GM13977 (cell line): ENCODE measurements around the gene TRIM2.

Experiments
- DNase-seq: peaks from one replicate; pipeline ENCODE4 v3.0.0; 2012; ENCODE audit warnings: low spot score
- in situ Hi-C: fragments of 300-500 bp; cut with MboI; formaldehyde crosslinking; loops from one replicate; pipeline ENCODE4 v1.12.0; 2022; ENCODE audit warnings: low sequenced_read_pairs, low pct_unique_long_range_greater_than_20kb, mixed read lengths, inconsistent platforms; ENCODE audit not compliant: unreplicated experiment
- TF ChIP-seq, protein P1 (sequence below): IDR thresholded peaks from 2 replicates; pipeline ENCODE4 v1.5.1; 2012; ENCODE audit warnings: mild to moderate bottlenecking, control low read depth; ENCODE audit not compliant: insufficient read depth; ENCODE audit errors: extremely low read depth, missing control alignments

The TRIM2 gene

DNA sequence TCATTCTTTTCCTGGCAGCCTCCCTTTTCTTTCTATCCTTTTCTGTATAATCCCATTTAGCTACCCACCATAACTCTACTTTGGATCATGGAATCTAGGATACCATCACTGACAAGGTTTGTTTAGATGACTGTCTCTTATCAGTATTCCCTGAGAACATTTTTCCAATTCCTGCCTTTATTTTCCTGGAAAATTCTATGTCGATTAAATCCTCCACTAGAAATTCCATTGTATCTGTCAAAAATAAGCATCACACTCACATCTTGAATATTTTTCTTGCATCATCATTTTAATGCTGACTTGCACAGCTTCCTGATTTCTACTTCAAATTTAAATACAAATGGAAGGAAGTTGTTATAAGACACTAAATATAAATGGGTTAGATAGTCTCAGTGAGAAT, 20.2 kb downstream of the TRIM2 start:
- DNase-seq, result no peak
- TF ChIP-seq, protein P1, sequence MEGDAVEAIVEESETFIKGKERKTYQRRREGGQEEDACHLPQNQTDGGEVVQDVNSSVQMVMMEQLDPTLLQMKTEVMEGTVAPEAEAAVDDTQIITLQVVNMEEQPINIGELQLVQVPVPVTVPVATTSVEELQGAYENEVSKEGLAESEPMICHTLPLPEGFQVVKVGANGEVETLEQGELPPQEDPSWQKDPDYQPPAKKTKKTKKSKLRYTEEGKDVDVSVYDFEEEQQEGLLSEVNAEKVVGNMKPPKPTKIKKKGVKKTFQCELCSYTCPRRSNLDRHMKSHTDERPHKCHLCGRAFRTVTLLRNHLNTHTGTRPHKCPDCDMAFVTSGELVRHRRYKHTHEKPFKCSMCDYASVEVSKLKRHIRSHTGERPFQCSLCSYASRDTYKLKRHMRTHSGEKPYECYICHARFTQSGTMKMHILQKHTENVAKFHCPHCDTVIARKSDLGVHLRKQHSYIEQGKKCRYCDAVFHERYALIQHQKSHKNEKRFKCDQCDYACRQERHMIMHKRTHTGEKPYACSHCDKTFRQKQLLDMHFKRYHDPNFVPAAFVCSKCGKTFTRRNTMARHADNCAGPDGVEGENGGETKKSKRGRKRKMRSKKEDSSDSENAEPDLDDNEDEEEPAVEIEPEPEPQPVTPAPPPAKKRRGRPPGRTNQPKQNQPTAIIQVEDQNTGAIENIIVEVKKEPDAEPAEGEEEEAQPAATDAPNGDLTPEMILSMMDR, result no peak
- in situ Hi-C loops, result no loop called here

DNA sequence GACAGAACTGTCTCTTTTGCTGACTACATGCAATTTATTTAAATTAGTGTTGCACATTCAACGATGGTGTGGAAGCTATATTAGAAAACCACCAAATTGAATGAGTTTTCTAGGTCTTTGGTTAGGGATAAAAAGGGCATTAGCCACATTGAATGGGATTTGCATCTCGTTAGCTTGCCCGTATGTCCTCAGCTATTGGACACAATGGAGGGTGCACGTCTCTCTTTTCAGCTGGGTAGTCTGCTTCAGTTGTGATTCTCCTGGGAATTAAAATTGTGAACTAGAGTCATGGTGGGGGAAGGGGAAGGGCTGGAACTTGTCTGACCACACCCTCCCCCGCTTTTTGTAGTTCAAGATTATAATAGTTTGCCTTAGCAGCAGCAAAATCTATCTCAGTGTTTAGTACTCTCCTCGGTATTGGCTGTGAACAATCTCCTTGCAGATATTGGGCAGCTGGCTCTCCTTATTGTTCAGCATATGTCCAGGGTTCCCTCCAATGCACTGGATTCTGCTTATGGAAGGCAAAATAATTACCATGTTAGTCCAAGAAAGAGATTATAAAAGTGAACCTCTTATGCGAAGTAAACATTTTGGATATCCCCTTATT, 23.3 kb downstream of the TRIM2 start:
- DNase-seq, result no peak
- TF ChIP-seq, protein P1, result no peak
- in situ Hi-C loops, result no loop called here

DNA sequence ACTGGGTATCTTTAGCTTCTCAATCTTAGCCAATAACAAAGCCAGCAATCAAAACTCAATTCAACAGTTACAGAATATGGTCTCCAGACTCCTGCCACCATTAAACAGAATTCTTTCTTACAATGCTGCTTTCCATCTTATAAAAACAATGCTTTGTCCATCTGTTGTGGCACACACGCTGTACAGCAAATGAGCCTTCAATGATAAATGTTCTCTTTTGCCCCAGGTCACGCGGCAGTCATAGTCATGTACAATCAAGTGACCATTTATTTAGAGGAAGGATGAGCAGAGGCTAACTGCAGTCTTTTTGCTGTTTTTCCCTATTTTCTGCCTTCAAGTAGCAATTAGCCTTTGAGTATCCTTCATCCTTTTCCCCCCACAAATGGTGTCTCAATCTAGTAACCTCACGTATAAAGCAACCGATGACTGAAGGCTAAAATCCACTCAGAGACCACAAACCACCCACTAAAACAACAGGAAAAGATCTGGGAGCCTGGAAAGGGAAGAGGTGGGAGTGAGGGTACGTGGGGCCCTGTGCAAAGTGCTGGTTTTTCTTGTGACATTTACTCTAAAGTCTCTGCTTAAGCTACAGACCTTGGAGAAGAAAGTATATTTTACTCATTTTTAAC, 24.4 kb downstream of the TRIM2 start:
- TF ChIP-seq, protein P1, result no peak
- in situ Hi-C loops, result no loop called here
- no peak for DNase-seq

DNA sequence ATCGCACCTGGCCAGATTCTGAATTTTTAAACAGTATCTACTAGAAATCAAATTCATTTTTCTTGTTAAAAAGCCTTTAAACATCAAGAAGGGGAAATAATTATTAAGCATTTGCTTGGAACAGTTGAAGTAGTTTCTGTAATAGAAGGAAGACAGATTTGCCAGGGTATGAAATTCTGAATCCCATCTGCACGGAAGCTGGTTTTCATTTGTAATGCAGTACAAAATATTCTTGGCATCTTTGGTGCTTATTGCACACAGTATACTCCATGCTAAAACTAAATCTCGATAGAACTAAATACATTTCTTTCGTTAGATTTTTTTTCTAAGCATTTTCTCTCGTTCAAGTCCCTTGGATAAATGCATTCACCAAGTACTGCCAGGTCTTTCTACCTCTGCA, 25.3 kb downstream of the TRIM2 start:
- TF ChIP-seq, protein P1, result no peak
- in situ Hi-C loops, result no loop called here
- DNase-seq, result no peak

DNA sequence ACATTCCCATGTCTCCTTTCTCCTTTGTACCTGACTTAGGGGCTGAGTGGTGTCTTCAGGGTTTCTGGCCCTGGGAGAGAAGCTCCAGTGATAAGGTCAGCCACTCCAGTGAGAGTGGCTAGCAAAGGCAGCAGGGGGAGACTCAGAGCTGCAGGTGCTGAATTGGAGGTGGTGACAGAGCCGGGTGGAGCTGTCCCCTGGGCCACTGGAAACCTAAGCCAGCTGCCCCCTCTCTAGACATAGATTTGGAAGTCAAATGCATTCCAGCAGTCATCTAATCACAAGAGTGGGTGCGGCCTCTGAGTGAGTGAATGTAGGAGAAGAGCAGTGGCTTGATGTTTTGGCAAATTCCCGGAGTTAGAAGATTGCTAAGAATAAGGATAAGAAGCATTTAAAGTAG, 28.5 kb downstream of the TRIM2 start:
- no peak for DNase-seq
- TF ChIP-seq, protein P1, result peak; percentile 29
- in situ Hi-C loops, result no loop called here

DNA sequence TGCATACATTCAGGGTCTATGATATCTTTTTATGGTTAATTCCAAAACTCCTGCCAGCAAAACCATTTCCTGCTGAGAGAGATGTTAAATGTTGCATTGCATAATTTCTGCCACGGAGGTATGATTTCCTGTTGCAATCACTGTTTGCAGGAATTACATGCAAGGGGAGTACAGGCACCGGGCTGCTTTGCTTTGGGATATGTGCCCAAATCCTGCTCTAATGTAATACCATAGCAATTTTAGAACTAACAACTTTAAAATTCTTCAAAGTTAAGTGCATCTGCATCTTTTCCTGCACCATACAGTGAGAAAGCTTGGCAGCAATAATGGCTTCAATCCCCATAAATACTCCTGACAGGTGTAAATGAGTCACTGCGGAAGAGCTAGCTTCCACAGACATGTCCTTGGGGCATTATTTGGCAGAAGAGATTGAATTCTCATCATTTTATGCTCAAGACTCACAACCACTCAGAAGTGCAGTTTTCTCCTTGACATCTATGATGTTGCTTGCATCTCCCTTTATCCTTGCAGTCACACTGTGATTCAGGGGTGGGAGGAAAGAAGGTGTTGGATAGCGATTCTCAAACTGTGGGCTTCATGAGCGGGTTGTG, 29.6 kb downstream of the TRIM2 start:
- TF ChIP-seq, protein P1, result no peak
- no peak for DNase-seq
- in situ Hi-C loops, result no loop called here
